Psoas muscle (tissue), 8 donors: ENCODE results near the gene PDHX. TPM values are rescaled to one million over a fixed set of nuclear protein-coding genes. Genes with fewer than 3 reads are reported as not detected.

Experiments
- ATAC-seq, 4 donors: fragments of 200-7000 bp; cut with Tn5 transposase; one replicate each; pipeline ENCODE4 v1.9.1; 2020; ENCODE audit warnings: moderate library complexity in 3 of 4, mild to moderate bottlenecking in 2 of 4
- DNase-seq, 2 donors: peaks; one replicate each; pipeline ENCODE4 v3.0.0-alpha.2; 2020
- H3K27ac ChIP-seq: fragments of 200-600 bp; one replicate; pipeline ENCODE4 v1.8.0; 2022
- H3K27me3 ChIP-seq, 3 donors: fragments of 200-600 bp in 1 of 3; one replicate each; pipeline versions ENCODE4 v1.6.1 to v1.8.0; 2013 to 2022; ENCODE audit warnings: low read length in 2 of 3, mild to moderate bottlenecking in 2 of 3, moderate library complexity in 1 of 3; ENCODE audit not compliant: insufficient read depth in 3 of 3
- H3K36me3 ChIP-seq, 2 donors: fragments of 200-600 bp in 1 of 2; one replicate each; pipeline versions ENCODE4 v1.6.1 to v1.8.0; 2013 to 2022; ENCODE audit warnings: low read depth in 1 of 2, mild to moderate bottlenecking in 1 of 2, moderate library complexity in 1 of 2; ENCODE audit not compliant: insufficient read depth in 1 of 2
- H3K4me1 ChIP-seq: fragments of 200-600 bp; one replicate; pipeline ENCODE4 v1.8.0; 2022
- H3K4me3 ChIP-seq: fragments of 200-600 bp; one replicate; pipeline ENCODE4 v1.8.0; 2022; ENCODE audit warnings: mild to moderate bottlenecking
- H3K9me3 ChIP-seq: fragments of 200-600 bp; one replicate; pipeline ENCODE4 v1.8.0; 2022
- CTCF ChIP-seq: fragments of 200-600 bp; IDR thresholded peaks from one replicate; pipeline ENCODE4 v1.8.0; 2022; ENCODE audit warnings: antibody characterized with exemption
- WGBS, 3 donors: extraction: QIAGEN DNeasy Blood & Tissue Kit; methylation state at CpG; one replicate each; pipeline versions ENCODE4 v1.1.6 to v1.1.7; 2013; 5-methylcytosine and 5-hydroxymethylcytosine counted together
- intact Hi-C, 2 donors: fragments of 100-400 bp; cut with DNase I; formaldehyde crosslinking; loops; one replicate each; pipeline versions ENCODE4 v1.11.0 to v1.14.2; 2022
- polyA plus RNA-seq, 3 donors: library from polyadenylated mRNA; stranded (reverse); fragments of 200-250 nt; gene quantifications; one replicate each; pipeline ENCODE4 v1.2.3, GENCODE V29; 2013
- total RNA-seq, 4 donors: library from RNA; stranded (reverse); fragmentation: NEBNext Ultra II Directional in 2 of 4; extraction: Animal tissue kit (Norgen Biotek cat#: 25700) in 2 of 4; gene quantifications; one replicate each; pipeline versions ENCODE4 v1.2.1 to v1.2.4, GENCODE V29; 2021 to 2023
- donor health status: healthy with polysubstance abuse.
- donor health status: DM: no; HTN: no; CAD: no; lungs with moderate emphysema.
- donor health status: Bipolar disorder and iron deficiency.
- donor health status: healthy.
- donor health status: DM: yes; HTN: yes; CAD: no.
- donor health status: DM: no; HTN: no; CAD: no.
- donor health status: DM: no; HTN: no; CAD: no.
- donor health status: DM: yes; HTN: yes; CAD: no.

Gene PDHX
- total and polyA plus RNA-seq, 7 donors, result 64.6 to 189 (median 101) TPM

GRCh38 chr11:35029979-35030682, 113.7 kb downstream of the PDHX start:
- 59 to 61% (median 60%) methylated on average over 5 of the region's 5 CpGs for WGBS, 3 donors
- H3K4me1 ChIP-seq, result peaks cover 14% of the 10 kb centered on the region
- no peak for ATAC-seq
- peak overlapping the region; percentile 79 for H3K27ac ChIP-seq
- intact Hi-C loops, result no loop called here
- TF ChIP-seq CTCF, result no peak
- no peaks in the 10 kb centered on the region for H3K36me3 ChIP-seq
- no peaks in the 10 kb centered on the region for H3K9me3 ChIP-seq
- DNase-seq, result no peak
- no peak overlapping the region for H3K4me3 ChIP-seq
- H3K27me3 ChIP-seq, result no peaks in the 10 kb centered on the region

GRCh38 chr11:35030716-35031213, 114.3 kb downstream of the PDHX start:
- ATAC-seq (peak; percentile 100), DNase-seq (peak; percentile 76 to 85)
- Histone ChIP-seq H3K9me3 (no peaks in the 10 kb centered on the region), H3K4me3 (no peak overlapping the region), H3K4me1 (peaks cover 14% of the 10 kb centered on the region), H3K27ac (peak overlapping the region; percentile 79), H3K27me3 (no peaks in the 10 kb centered on the region), H3K36me3 (no peaks in the 10 kb centered on the region)
- intact Hi-C loops, result no loop called here
- no peak for TF ChIP-seq CTCF
- 21 to 34% (median 23%) methylated on average over 11 of the region's 11 CpGs for WGBS, 3 donors

GRCh38 chr11:35031346-35031745, 114.9 kb downstream of the PDHX start:
- intact Hi-C loops, result no loop called here
- no peak for ATAC-seq

GRCh38 chr11:35031867-35032266, 115.4 kb downstream of the PDHX start:
- no peak for TF ChIP-seq CTCF
- WGBS, 3 donors, result 60 to 83% (median 73%) methylated on average over 1 of the region's 1 CpG
- no peak for ATAC-seq
- no peak for DNase-seq
- Histone ChIP-seq H3K4me3 (no peak overlapping the region), H3K27me3 (no peaks in the 10 kb centered on the region), H3K9me3 (no peaks in the 10 kb centered on the region), H3K27ac (no peak overlapping the region), H3K36me3 (no peaks in the 10 kb centered on the region), H3K4me1 (peaks cover 17% of the 10 kb centered on the region)
- intact Hi-C loops, result no loop called here

More at GRCh38 chr11:35031346-35031745, 114.9 kb downstream of the PDHX start:
- Histone ChIP-seq H3K4me3 (no peak overlapping the region), H3K27ac (peak overlapping the region; percentile 79), H3K4me1 (peaks cover 14% of the 10 kb centered on the region), H3K9me3 (no peaks in the 10 kb centered on the region), H3K36me3 (no peaks in the 10 kb centered on the region), H3K27me3 (no peaks in the 10 kb centered on the region)
- DNase-seq, result no peak
- WGBS, 3 donors, result 93 to 97% (median 94%) methylated on average over 2 of the region's 2 CpGs
- no peak for TF ChIP-seq CTCF
